Vagina (tissue), 2 donors: ENCODE measurements around the gene TENM4.

Source experiments
- POLR2A ChIP-seq, 2 donors: fragments of 450-650 bp; IDR thresholded peaks; one replicate each; pipeline ENCODE4 v1.6.1; 2017; ENCODE audit warnings: antibody characterized with exemption in 2 of 2, mild to moderate bottlenecking in 2 of 2, moderate library complexity in 2 of 2
- POLR2AphosphoS5 ChIP-seq, 2 donors: sonication (generic); formaldehyde crosslinking; IDR thresholded peaks; one replicate each; pipeline ENCODE4 v1.9.0; 2017; ENCODE audit warnings: antibody characterized with exemption in 2 of 2, mild to moderate bottlenecking in 2 of 2, low read depth in 1 of 2; ENCODE audit not compliant: insufficient read depth in 1 of 2
- TF ChIP-seq, protein P1 (sequence below), 3 experiments: fragments of 450-650 bp in 2 of 3; fragments of 200-600 bp in 1 of 3; sonication (generic) in 1 of 3; IDR thresholded peaks; one replicate each; pipeline ENCODE4 v1.5.1; 2017 to 2019; ENCODE audit warnings: antibody characterized with exemption in 3 of 3, mild to moderate bottlenecking in 2 of 3, moderate library complexity in 2 of 3

DNA sequence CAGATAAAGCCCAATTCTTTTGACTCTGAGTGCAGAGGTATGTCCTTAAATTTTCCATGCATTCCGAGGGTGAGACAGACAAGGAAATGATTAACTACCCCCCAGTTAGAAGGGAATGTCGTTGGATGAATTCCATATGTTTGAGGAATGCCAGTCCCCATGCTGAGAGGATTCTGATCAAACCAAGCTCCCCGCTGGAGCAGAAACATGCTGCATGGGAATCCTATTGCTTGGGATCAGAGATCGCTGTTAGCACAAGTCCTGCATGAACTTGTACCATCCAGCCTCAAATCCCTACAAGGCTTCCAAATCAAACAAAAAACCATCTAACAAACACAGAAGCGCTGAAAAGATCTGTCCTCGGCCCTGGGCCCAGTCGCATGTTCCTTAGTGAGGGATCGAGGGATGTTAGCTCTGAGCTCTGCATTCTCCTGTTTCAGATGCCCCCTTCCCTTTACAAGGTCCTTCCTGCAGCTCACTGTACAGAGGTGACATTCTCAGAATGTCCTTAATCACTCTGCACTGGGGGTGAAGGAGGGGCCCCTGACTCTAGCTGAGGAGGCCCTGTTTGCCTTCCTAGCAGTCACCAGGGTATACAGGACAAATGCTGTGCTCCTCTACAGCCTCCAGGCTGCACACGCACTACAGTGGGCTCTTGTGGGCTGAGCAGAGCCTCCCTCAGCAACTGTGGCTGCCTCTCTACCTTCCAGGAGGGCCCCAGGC, 353.4 kb downstream of the TENM4 start:
- TF ChIP-seq, protein P1, sequence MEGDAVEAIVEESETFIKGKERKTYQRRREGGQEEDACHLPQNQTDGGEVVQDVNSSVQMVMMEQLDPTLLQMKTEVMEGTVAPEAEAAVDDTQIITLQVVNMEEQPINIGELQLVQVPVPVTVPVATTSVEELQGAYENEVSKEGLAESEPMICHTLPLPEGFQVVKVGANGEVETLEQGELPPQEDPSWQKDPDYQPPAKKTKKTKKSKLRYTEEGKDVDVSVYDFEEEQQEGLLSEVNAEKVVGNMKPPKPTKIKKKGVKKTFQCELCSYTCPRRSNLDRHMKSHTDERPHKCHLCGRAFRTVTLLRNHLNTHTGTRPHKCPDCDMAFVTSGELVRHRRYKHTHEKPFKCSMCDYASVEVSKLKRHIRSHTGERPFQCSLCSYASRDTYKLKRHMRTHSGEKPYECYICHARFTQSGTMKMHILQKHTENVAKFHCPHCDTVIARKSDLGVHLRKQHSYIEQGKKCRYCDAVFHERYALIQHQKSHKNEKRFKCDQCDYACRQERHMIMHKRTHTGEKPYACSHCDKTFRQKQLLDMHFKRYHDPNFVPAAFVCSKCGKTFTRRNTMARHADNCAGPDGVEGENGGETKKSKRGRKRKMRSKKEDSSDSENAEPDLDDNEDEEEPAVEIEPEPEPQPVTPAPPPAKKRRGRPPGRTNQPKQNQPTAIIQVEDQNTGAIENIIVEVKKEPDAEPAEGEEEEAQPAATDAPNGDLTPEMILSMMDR (IDR thresholded peaks at IDR 0.05): no peak
- TF ChIP-seq POLR2A (IDR thresholded peaks at IDR 0.05): no peak
- no peak for TF ChIP-seq POLR2AphosphoS5 (IDR thresholded peaks at IDR 0.05; ENCODE audit: insufficient read depth in 1 of 2, low read depth in 1 of 2)
